GM12864 (cell line): ENCODE results near the gene NCOR2.

Source experiments
- DNase-seq: peaks from one replicate; pipeline ENCODE4 v3.0.0-alpha.2; 2011; ENCODE audit warnings: low read depth
- H3K4me3 ChIP-seq: 2 replicates; pipeline ENCODE4 v1.5.1; 2011; ENCODE audit warnings: mild to moderate bottlenecking, low read depth, low read length, control low read depth
- CTCF ChIP-seq: IDR thresholded peaks from 2 replicates; pipeline ENCODE4 v1.5.1; 2011; ENCODE audit warnings: low read depth, mild to moderate bottlenecking, moderate library complexity, low read length, control low read depth, inconsistent platforms; ENCODE audit errors: missing control alignments

Gene NCOR2

GRCh38 chr12:124566997-124567672 is at the start of gene NCOR2:
NCOR2 (minus strand) TSS chr12:124567612; CDS start chr12:124495251, 72,361 bp downstream.
- peak within 1 kb of the TSS; percentile 93 for H3K4me3 ChIP-seq
- DNase-seq = no peak
- no peak for TF ChIP-seq CTCF

GRCh38 chr12:124616394-124617221 is 49.2 kb upstream of the NCOR2 start:
- TF ChIP-seq CTCF = no peak
- H3K4me3 ChIP-seq = no peak overlapping the region
- no peak for DNase-seq

DNA sequence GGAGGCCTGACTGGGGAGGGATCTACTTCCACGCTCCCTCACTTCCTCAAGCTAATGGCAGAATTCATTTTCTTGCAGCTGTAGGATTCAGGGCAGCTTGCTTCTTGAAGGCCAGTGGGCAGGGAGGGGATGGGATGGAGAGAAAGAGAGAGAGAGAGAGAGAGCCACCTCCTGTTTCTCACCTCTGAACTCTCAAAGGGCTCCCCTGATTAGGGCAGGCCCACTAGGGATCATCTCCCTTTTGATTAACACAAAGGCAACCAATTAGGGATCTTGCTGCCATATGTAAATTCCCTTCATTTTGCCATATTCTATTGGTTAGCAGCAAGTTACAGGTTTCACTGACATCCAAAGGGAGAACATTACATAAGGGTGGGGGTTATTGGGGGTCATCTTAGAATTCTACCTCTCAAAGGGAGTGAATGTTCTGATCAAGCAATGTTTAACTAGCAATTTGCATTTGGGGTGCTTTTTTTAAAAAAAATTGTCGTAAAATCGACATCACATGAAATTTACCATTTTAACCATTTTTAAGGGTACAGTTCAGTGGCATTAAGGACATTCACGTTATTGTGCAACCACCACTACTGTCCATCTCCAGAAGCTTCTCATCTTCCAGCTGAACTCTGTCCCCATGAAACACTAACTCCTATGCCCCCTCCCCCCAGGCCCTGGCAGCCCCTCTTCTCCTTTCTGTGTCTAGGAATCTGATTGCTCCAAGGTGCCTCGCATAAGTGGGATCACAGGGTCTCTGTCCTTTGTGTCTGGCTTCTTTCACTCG is 47.3 kb upstream of the NCOR2 start:
- no peak for DNase-seq
- no peak overlapping the region for H3K4me3 ChIP-seq
- TF ChIP-seq CTCF = no peak

- H3K4me3 ChIP-seq = no peak overlapping the region
- DNase-seq = no peak
- TF ChIP-seq CTCF = no peak
Observed at GRCh38 chr12:124613151-124613585, 45.8 kb upstream of the NCOR2 start.

GRCh38 chr12:124612410-124612680 is 44.9 kb upstream of the NCOR2 start:
- no peak for DNase-seq
- TF ChIP-seq CTCF = no peak
- no peak overlapping the region for H3K4me3 ChIP-seq

GRCh38 chr12:124611559-124612409 is 44.4 kb upstream of the NCOR2 start:
- no peak for DNase-seq
- H3K4me3 ChIP-seq = no peak overlapping the region
- no peak for TF ChIP-seq CTCF
